Parathyroid adenoma (tissue), 2 donors: Measurements from ENCODE around the gene PNP.

Experiments used
- H2AFZ ChIP-seq: fragments of 300-600 bp; sonication (generic); one replicate; pipeline ENCODE4 v1.7.0; 2017; ENCODE audit warnings: antibody characterized with exemption, mild to moderate bottlenecking
- H3K27ac ChIP-seq: fragments of 300-600 bp; sonication (generic); one replicate; pipeline ENCODE4 v1.7.0; 2017
- H3K27me3 ChIP-seq: fragments of 300-600 bp; sonication (generic); one replicate; pipeline ENCODE4 v1.7.0; 2017; ENCODE audit warnings: low read length; ENCODE audit not compliant: control insufficient read depth, insufficient read depth
- H3K36me3 ChIP-seq: fragments of 300-600 bp; sonication (generic); one replicate; pipeline ENCODE4 v1.7.0; 2017; ENCODE audit warnings: low read length; ENCODE audit not compliant: control insufficient read depth, insufficient read depth
- H3K4me1 ChIP-seq: fragments of 300-600 bp; sonication (generic); one replicate; pipeline ENCODE4 v1.7.0; 2017; ENCODE audit warnings: control low read depth
- H3K4me2 ChIP-seq: fragments of 300-600 bp; sonication (generic); one replicate; pipeline ENCODE4 v1.7.0; 2017; ENCODE audit warnings: low read length
- H3K4me3 ChIP-seq: fragments of 300-600 bp; sonication (generic); one replicate; pipeline ENCODE4 v1.7.0; 2017; ENCODE audit warnings: low read depth, low read length
- H3K79me2 ChIP-seq: fragments of 300-600 bp; sonication (generic); one replicate; pipeline ENCODE4 v1.7.0; 2017; ENCODE audit warnings: control low read depth
- H3K9ac ChIP-seq: fragments of 300-600 bp; sonication (generic); one replicate; pipeline ENCODE4 v1.7.0; 2017; ENCODE audit warnings: mild to moderate bottlenecking
- H3K9me3 ChIP-seq: fragments of 300-600 bp; sonication (generic); one replicate; pipeline ENCODE4 v1.7.0; 2017; ENCODE audit warnings: low read length; ENCODE audit not compliant: control insufficient read depth
- TF ChIP-seq, protein P1 (sequence below): fragments of 300-600 bp; sonication (generic); IDR thresholded peaks from one replicate; pipeline ENCODE4 v1.7.0; 2017; ENCODE audit warnings: antibody characterized with exemption, mild to moderate bottlenecking
- donor health status: primary hyperparathyroidism.

The PNP gene

DNA sequence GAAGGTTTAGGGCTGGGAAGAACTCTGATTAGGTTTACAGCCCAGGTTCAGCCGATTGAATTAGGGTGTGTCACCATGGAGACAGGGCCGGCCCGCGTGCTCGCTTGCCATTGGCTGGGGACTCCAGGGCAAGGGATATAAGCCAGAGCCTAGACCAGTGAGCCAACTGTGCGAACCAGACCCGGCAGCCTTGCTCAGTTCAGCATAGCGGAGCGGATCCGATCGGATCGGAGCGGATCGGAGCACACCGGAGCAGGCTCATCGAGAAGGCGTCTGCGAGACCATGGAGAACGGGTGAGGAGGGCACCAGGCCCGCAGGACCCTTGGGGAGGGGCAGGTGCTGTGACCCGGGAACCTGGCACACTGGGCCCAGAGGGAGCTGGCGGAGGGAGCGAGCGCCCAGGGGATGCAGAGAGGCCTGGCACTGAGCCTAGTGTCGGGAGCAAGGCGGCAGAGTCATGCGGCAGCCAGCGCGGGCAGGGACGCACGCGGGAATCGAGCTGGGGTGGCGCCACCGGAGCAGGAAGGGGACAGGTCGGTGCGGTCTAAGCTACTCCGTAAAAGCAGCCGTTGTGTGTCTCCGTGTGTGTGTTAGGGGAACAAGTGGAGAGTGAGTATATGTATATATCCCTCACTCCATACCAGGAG, at the start of gene PNP:
Gene PNP (plus strand): TSS at position 165 of the 648 bp plus-strand sequence. CDS start 119 bp downstream, at position 284.
- Histone ChIP-seq H2AFZ (peak within 1 kb of the TSS; percentile 92), H3K79me2 (no peaks in the 10 kb centered on the region), H3K4me2 (peak within 1 kb of the TSS; percentile 79), H3K4me3 (peak within 1 kb of the TSS; percentile 67), H3K4me1 (peaks cover 3% of the 10 kb centered on the region), H3K27ac (peak within 1 kb of the TSS; percentile 75), H3K36me3 (no peaks in the 10 kb centered on the region), H3K9ac (peak within 1 kb of the TSS; percentile 13), H3K9me3 (no peaks in the 10 kb centered on the region), H3K27me3 (no peaks in the 10 kb centered on the region)
- TF ChIP-seq, protein P1, sequence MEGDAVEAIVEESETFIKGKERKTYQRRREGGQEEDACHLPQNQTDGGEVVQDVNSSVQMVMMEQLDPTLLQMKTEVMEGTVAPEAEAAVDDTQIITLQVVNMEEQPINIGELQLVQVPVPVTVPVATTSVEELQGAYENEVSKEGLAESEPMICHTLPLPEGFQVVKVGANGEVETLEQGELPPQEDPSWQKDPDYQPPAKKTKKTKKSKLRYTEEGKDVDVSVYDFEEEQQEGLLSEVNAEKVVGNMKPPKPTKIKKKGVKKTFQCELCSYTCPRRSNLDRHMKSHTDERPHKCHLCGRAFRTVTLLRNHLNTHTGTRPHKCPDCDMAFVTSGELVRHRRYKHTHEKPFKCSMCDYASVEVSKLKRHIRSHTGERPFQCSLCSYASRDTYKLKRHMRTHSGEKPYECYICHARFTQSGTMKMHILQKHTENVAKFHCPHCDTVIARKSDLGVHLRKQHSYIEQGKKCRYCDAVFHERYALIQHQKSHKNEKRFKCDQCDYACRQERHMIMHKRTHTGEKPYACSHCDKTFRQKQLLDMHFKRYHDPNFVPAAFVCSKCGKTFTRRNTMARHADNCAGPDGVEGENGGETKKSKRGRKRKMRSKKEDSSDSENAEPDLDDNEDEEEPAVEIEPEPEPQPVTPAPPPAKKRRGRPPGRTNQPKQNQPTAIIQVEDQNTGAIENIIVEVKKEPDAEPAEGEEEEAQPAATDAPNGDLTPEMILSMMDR: no peak

DNA sequence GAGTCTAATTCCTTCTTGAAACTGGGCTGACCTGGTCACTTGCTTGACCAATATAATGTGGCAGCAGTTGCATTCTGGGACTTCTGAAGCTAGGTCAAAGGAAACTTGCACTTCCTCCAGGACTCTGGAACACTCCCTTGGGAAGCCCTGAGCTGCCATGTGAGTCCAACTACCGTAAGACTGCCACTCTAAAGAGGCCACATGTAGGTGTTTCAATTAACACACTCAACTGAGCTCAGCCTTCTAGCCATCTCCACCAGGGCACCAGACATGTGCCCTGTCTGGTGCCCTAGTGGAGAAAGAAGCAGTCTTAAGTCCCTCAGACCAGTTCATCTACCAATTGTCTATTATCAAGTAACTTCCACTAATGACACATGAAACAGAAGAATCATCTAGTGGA, 49.8 kb upstream of the PNP start:
- H3K4me1 ChIP-seq: peaks cover 19% of the 10 kb centered on the region

DNA sequence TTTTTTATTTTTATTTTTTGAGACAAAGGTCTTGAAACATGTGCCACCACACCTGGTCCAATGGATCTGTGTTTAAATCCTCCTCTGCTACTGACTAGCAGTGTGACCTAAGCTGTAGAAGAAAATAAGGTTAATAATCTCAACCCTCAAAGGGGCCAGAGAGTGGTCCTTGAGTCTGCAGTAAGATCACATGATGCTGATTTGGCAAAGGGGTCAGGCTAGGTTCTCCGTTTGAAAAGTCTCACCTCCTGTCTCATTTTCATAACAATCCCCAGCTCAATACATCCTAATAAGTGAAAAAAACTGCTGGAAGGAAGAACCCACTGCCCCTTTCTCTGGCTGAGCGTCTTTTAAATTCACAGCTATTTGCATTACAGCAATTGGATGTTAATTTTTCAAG, 47.9 kb upstream of the PNP start:
- Histone ChIP-seq H3K9me3 (no peaks in the 10 kb centered on the region), H3K4me1 (peaks cover 19% of the 10 kb centered on the region), H3K79me2 (no peaks in the 10 kb centered on the region), H3K9ac (no peak overlapping the region), H2AFZ (no peak overlapping the region), H3K4me3 (no peak overlapping the region), H3K36me3 (no peaks in the 10 kb centered on the region), H3K27ac (no peak overlapping the region), H3K4me2 (no peak overlapping the region), H3K27me3 (no peaks in the 10 kb centered on the region)
- TF ChIP-seq, protein P1: no peak

More for the DNA sequence above, 49.8 kb upstream of the PNP start:
- H2AFZ ChIP-seq: no peak overlapping the region
- no peaks in the 10 kb centered on the region for H3K79me2 ChIP-seq
- H3K4me3 ChIP-seq: no peak overlapping the region
- TF ChIP-seq, protein P1: no peak
- H3K4me2 ChIP-seq: no peak overlapping the region
- H3K9ac ChIP-seq: no peak overlapping the region
- no peaks in the 10 kb centered on the region for H3K9me3 ChIP-seq
- no peak overlapping the region for H3K27ac ChIP-seq
- H3K36me3 ChIP-seq: no peaks in the 10 kb centered on the region
- H3K27me3 ChIP-seq: no peaks in the 10 kb centered on the region

DNA sequence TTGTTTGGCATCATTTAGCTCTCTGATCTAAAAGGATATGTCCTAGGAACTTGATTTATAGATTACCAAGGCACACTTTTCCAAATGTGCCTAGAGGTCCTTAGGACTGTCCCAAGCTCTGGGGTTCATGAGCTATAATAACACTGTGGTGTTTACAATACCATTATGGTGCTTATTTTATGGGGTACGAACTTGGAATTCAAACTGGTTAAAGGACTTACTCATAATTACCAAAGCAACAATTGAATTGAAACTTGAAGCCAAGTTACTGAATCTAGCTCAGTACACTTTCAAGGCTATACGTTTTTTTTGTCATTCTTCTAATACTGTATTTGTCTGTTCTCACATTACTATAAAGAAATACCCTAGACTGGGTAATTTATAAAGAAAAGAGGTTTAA, 46.3 kb upstream of the PNP start:
- Histone ChIP-seq H3K27me3 (no peaks in the 10 kb centered on the region), H3K4me1 (peaks cover 13% of the 10 kb centered on the region), H2AFZ (no peak overlapping the region), H3K9ac (no peak overlapping the region), H3K79me2 (no peaks in the 10 kb centered on the region), H3K4me2 (no peak overlapping the region), H3K4me3 (no peak overlapping the region), H3K36me3 (no peaks in the 10 kb centered on the region), H3K27ac (no peak overlapping the region), H3K9me3 (no peaks in the 10 kb centered on the region)
- TF ChIP-seq, protein P1: no peak

DNA sequence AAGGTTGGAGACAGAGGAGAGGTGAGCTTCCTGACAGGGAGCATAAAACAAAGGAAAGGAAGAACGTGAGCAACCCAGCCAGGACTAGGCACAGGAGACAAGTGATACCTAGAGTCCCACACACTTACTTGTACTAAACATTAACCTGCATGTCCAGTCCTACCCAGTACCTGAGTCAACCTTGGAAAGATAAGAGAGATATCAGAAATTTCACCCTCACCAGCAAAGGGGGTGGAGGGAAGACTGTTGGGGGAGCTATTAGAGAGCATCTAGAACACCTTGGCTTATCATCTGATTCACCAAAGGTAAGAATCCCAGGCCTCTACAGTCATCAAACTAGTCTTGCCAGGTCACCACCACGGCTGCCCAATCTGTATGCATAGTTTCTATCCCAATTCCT, 44.4 kb upstream of the PNP start:
- no peaks in the 10 kb centered on the region for H3K36me3 ChIP-seq
- H3K27ac ChIP-seq: no peak overlapping the region
- no peaks in the 10 kb centered on the region for H3K27me3 ChIP-seq
- H3K4me2 ChIP-seq: no peak overlapping the region
- no peak overlapping the region for H2AFZ ChIP-seq
- H3K4me1 ChIP-seq: no peaks in the 10 kb centered on the region
- no peak overlapping the region for H3K9ac ChIP-seq
- no peak overlapping the region for H3K4me3 ChIP-seq
- TF ChIP-seq, protein P1: no peak
- H3K79me2 ChIP-seq: no peaks in the 10 kb centered on the region
- H3K9me3 ChIP-seq: no peaks in the 10 kb centered on the region
